Measurements from ENCODE around the gene VWA3B.
"Not testable (repeated sequence)": the region's sequence is repeated elsewhere in the genome, so short reads cannot be mapped to it uniquely, and the experiment has no call there.

Gene VWA3B

DNA sequence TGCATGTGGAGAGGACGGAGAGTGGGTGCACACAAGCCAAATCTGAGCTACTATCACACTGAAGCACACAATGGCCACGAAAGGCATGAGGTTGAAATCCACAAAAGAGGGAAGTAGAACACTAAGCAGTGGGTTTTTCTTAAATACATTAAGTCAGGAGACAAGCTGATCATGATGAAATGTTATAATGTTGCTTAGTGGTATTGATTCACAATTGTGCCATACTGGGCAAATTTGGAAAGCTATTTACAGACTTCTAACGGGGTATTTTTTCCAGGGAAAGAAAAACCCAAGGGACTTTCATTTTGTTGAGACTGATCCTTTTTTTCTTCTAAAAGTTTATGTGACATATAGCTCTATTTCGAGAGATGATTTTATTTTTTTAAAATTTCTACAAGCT, 158.5 kb downstream of the VWA3B start:
- H3K4me3 ChIP-seq (ENCODE audit: low read depth, low read length) = no peak overlapping the region
- TF ChIP-seq, protein P1, sequence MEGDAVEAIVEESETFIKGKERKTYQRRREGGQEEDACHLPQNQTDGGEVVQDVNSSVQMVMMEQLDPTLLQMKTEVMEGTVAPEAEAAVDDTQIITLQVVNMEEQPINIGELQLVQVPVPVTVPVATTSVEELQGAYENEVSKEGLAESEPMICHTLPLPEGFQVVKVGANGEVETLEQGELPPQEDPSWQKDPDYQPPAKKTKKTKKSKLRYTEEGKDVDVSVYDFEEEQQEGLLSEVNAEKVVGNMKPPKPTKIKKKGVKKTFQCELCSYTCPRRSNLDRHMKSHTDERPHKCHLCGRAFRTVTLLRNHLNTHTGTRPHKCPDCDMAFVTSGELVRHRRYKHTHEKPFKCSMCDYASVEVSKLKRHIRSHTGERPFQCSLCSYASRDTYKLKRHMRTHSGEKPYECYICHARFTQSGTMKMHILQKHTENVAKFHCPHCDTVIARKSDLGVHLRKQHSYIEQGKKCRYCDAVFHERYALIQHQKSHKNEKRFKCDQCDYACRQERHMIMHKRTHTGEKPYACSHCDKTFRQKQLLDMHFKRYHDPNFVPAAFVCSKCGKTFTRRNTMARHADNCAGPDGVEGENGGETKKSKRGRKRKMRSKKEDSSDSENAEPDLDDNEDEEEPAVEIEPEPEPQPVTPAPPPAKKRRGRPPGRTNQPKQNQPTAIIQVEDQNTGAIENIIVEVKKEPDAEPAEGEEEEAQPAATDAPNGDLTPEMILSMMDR (IDR thresholded peaks at IDR 0.05; ENCODE audit: low read depth, low read length) = no peak

DNA sequence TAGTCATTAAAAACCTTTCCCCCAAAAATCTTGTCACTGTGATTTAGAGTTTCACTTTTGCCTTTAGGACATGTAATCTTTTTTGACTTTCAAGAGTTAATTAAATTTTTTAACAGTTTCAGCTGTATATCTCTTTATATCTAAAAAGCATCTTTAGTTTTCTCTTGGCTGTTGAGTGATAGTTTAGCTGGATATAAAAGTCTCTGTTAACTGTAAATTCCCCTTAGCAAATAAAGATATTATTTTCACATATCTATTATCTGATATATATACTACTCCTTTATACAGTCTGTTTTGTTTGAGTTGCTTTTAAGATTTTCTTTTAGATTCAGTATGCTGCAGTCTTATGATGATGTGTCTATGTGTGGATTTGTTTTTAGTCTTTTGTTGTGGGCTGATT, 160.4 kb downstream of the VWA3B start:
- TF ChIP-seq, protein P1 (IDR thresholded peaks at IDR 0.05; ENCODE audit: low read depth, low read length) = no peak
- no peak overlapping the region for H3K4me3 ChIP-seq (ENCODE audit: low read depth, low read length)

DNA sequence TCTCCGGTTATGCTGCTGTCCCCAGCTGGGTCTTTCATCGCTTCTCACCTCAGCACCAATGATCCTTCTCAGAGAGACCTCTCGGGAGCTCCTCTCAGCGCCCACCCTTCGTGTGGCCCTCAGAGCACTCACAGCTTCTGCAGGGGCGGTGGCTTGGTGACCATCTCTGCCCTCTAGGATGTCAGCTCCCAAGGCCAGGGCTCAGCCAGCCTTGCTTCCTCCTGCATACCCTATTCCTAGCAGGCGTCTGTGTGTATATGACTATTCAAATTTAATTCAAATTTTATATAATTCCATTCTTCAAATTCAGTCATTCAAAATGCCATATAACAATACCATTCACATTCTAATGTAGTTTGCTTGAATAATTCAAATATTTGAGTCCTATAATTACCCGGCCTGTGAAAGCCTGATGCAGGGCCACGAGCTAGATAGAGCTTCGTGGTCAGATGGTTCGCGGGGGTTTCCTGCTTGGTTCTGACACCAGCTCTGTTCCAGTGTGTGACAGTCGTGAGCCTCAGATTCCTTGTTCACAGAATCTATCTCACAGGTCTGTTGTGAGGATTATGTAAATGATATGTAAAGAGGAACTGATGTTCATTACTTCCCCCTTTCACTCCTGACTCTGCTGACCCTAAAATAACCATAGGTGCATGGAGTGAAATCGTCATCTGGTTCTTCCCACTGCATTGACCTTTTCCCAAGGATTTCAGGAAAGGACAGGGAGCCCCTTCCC, 165.2 kb downstream of the VWA3B start:
- TF ChIP-seq, protein P1 (IDR thresholded peaks at IDR 0.05; ENCODE audit: low read depth, low read length) = no peak
- no peak overlapping the region for H3K4me3 ChIP-seq (ENCODE audit: low read depth, low read length)

DNA sequence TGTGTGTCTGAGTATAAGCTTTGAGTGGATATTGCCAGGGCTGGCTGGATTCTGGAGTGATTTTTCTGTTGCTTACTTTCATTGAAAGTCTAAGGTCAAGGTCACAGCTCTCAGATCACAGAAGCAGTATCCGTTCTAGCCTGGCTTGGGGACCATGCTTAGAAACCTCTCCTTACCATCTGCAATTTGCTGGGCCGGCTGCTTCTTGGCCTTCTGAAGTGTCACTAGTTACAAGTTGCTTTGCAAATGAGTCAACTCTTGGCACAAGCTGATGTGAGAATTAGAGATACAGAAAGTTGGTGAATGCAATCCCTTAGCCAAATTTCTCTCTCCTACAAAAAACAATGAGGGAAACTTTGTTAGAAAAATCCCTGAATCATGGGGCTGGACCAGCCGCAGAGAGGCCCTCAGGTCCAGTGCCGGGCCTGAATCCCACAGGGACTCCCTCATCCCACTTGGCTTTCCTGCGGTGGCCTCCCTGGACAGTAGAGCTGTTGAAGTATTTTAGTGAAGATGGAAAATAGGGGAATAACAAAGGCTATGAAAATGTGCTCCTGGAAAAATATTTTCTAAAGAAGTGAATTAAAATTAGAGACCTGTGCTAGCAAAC, 166.6 kb downstream of the VWA3B start:
- TF ChIP-seq, protein P1 (IDR thresholded peaks at IDR 0.05; ENCODE audit: low read depth, low read length) = no peak
- no peak overlapping the region for H3K4me3 ChIP-seq (ENCODE audit: low read depth, low read length)

DNA sequence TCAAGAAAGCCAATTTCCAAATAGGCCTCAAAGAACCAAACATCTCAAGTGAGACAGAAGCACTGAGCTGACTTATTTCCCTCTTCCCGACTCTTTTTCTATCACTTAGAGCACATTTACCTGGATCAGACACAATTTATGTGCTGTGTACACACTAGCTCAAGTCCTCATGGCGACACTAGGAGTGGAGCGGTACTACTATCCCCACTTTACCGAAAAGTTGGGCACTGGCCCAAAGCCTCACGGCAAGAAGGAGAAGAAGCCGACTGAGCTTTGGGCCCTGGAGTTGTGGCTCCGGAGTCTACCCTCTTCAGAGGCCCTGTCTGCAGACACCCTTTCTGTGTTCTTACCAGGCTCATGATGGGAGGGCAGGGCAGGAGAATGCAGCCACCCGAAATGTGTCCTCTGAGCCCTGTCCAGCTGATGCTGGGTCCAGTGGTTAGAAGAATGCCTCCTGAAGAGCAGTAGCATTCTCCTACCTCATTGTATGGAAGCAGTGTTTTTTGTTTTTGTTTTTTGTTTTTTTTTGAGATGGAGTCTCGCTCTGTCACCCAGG, 167.6 kb downstream of the VWA3B start:
- H3K4me3 ChIP-seq (ENCODE audit: low read depth, low read length) = no peak overlapping the region
- TF ChIP-seq, protein P1 (IDR thresholded peaks at IDR 0.05; ENCODE audit: low read depth, low read length) = no peak

DNA sequence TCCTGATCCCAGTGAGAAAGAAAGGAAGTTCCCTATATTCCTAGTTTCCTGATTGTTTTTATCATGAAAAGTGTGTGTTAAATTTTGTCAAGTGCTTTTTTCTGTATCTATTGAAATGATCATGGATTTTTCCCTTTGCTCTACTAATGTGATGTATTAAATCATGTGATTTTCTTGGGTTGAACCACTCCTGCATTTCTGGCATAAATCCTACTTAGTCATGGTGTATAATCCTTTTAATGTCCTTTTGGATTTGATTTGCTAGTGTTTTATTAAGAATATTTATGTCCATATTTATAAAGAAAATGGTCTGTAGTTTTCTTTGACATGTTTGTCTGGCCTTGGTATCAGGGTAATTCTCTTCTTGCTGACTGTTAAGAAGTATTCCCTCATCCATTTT, 171.9 kb downstream of the VWA3B start:
- TF ChIP-seq, protein P1 (IDR thresholded peaks at IDR 0.05; ENCODE audit: low read depth, low read length) = no peak
- no peak overlapping the region for H3K4me3 ChIP-seq (ENCODE audit: low read depth, low read length)

DNA sequence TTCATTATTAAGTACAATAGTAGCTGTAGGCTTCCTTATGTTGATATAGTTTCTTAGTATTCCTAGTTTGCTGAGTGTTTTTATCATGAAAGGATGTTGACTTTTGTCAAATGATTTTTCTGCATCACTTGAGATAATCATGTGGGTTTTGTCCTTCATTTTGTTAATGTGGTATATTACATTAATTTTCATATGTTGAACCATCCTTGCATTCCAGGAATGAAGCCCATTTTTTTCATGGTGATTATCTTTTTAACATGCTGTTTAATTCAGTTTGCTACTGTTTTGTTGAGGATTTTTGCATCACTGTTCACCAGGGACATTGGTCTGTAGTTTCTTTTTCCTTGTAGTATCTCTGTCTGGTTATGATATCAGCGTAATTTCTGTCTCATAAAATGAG, 176.4 kb downstream of the VWA3B start:
- H3K4me3 ChIP-seq (ENCODE audit: low read depth, low read length) = no peak overlapping the region
- TF ChIP-seq, protein P1 (IDR thresholded peaks at IDR 0.05; ENCODE audit: low read depth, low read length) = no peak

DNA sequence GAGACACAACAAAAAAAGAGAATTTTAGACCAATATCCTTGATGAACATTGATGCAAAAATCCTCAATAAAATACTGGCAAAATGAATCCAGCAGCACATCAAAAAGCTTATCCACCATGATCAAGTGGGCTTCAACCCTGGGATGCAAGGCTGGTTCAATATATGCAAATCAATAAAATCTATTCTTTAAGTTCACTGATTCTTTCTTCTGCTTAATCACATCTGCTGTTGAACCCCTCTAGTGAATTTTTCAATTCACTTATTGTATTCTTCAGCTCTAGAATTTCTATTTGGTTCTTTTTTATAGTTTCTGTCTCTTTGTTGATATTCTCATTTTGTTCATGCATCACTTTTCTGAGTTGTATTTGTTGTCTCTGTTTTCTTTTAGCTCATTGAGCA, 181.3 kb downstream of the VWA3B start:
- not testable (repeated sequence) for H3K4me3 ChIP-seq (ENCODE audit: low read depth, low read length)
